Stimulated activated CD4-positive, alpha-beta T cell treated with anti-CD3 and anti-CD28 coated beads, Interleukin-15, amount 100 ng/mL, for 24 hours (primary cell): ENCODE measurements around the gene VSTM4.

ENCODE experiments used
- DNase-seq: peaks from one replicate; pipeline ENCODE4 v3.0.0-alpha.2; 2020

Gene VSTM4

GRCh38 chr10:49001402-49001801 lies 113.9 kb downstream of the VSTM4 start:
- DNase-seq = no peak

GRCh38 chr10:49000437-49001398 lies 114.6 kb downstream of the VSTM4 start:
- DNase-seq = no peak

GRCh38 chr10:48999346-48999745 lies 116.0 kb downstream of the VSTM4 start:
- DNase-seq = no peak

- no peak for DNase-seq
These were observed 119.0 kb downstream of the VSTM4 start for GRCh38 chr10:48996329-48996728.

GRCh38 chr10:48993627-48994026 lies 121.7 kb downstream of the VSTM4 start:
- DNase-seq = no peak

GRCh38 chr10:48990226-48990625 lies 125.1 kb downstream of the VSTM4 start:
- DNase-seq = no peak

GRCh38 chr10:48985621-48986158 lies 129.6 kb downstream of the VSTM4 start:
- DNase-seq = no peak

GRCh38 chr10:48983648-48984351 lies 131.5 kb downstream of the VSTM4 start:
- DNase-seq = no peak

- no peak for DNase-seq
These were observed 132.7 kb downstream of the VSTM4 start for GRCh38 chr10:48982584-48982983.

- peak; percentile 57 for DNase-seq
These were observed 133.9 kb downstream of the VSTM4 start for GRCh38 chr10:48981310-48981907.

- no peak for DNase-seq
These were observed 137.0 kb downstream of the VSTM4 start for GRCh38 chr10:48978318-48978717.

- DNase-seq = no peak
These were observed 139.1 kb downstream of the VSTM4 start for GRCh38 chr10:48976196-48976595.

GRCh38 chr10:48974510-48975156 lies 140.7 kb downstream of the VSTM4 start:
- DNase-seq = no peak

- no peak for DNase-seq
These were observed 142.3 kb downstream of the VSTM4 start for GRCh38 chr10:48973065-48973464.

- no peak for DNase-seq
These were observed 144.7 kb downstream of the VSTM4 start for GRCh38 chr10:48970654-48971053.

GRCh38 chr10:48970046-48970445 lies 145.3 kb downstream of the VSTM4 start:
- DNase-seq = no peak

- DNase-seq = no peak
These were observed 147.3 kb downstream of the VSTM4 start for GRCh38 chr10:48968036-48968435.

GRCh38 chr10:48965460-48965859 lies 149.9 kb downstream of the VSTM4 start:
- no peak for DNase-seq
